Measurements from ENCODE around the gene MGLL.

The MGLL gene

GRCh38 chr3:127834771-127835170 lies 12.5 kb upstream of the MGLL start:
- no peak for DNase-seq

DNA sequence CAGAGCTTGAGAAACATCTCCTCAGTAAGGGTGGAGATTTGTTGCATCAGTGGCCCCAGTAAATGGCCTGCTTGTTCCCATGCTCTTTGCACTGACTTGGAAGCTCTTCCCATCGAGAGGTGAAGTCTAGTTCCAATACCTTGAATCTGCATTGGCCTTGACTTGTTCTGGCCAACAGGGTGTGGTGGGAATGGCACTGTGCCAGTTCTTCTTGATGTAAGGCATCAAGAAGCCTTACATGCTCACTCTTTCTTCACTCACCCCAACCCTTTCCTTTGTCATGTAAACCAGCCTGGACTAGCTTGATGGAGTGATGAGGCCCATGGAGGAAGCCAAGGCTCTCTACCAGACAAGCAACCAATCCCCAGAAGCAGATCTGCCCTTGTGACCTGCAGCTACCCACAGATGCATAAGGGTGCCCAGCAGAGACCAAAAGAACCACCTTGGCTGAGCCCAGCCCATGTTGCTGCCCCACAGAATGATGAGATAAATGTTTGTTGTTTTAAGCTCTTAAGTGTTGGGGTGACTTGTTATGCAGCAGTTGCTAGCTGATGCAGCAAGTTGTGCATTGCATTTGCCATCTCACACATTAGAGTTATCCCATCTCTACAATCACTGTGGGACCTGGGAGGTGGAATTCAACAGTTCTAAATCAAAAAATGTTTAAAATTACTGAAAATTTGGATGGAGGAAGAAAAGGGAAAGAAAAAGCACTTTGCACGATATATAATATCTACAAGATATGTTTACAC lies 11.1 kb upstream of the MGLL start:
- DNase-seq: no peak

DNA sequence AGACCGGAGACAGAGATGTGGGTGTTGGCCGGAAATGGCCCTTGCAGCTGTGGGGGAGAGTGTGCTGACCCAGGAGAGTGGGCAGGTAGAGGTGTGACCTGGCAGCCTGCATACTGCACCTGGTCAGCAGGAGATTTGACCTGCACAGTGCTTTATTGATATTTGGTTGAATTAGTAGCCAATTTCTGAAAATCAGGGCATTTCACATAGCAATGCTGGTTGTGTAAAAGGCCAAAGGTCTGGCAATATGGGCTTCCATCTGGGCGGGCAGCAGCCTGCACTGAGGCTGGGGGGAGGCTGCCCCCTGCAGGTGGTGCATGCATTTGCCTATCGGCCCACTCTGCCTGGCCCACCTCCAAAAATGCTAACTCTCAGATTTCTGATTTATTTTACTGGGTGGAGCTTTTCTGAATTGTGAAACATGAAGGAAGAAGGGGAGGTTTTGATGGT lies 9.4 kb upstream of the MGLL start:
- peak; percentile 5 to 33 for DNase-seq

DNA sequence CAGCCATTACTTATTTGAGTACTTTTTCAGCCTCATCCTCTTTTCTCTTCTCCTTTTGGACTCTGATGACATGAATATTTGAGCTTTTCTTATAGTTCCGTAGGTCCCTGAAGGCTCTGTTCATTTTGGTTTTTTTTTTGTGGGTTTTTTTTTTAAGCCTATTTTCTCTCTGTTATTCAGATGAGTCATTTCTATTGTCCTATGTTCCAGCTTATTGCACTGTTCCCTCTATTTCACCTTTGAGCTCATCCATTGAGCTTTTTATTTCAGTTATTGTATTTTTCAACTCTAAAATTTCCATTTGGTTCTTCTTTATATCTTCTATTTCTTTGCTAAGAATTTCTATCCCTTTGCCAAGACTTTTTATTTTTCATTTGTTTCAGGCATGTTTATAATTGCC lies 7.2 kb upstream of the MGLL start:
- no peak for DNase-seq

GRCh38 chr3:127827808-127828207 lies 5.5 kb upstream of the MGLL start:
- DNase-seq: no peak

- no peak for DNase-seq
Measured at GRCh38 chr3:127825756-127826155, 3.4 kb upstream of the MGLL start.

GRCh38 chr3:127824151-127824825 lies 2.0 kb upstream of the MGLL start:
- no peak for DNase-seq

DNA sequence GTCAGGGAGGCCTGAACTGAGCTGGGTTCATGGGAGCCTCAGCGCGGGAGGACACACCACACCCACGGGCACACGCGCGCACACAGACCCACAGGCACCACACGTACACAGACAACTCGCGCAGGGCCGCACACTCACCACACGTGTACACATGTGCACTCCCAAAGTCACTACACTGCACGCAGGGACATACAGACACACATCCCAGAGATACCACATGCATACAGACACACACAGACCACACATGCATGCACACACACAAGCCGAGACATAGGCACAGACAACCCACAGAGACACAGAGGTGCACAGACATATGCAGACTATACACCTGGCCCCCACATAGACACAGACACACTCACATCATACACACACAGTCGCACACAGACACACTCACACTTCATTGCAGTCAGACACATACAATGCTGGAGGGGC lies 1.1 kb upstream of the MGLL start:
- no peak for DNase-seq

DNA sequence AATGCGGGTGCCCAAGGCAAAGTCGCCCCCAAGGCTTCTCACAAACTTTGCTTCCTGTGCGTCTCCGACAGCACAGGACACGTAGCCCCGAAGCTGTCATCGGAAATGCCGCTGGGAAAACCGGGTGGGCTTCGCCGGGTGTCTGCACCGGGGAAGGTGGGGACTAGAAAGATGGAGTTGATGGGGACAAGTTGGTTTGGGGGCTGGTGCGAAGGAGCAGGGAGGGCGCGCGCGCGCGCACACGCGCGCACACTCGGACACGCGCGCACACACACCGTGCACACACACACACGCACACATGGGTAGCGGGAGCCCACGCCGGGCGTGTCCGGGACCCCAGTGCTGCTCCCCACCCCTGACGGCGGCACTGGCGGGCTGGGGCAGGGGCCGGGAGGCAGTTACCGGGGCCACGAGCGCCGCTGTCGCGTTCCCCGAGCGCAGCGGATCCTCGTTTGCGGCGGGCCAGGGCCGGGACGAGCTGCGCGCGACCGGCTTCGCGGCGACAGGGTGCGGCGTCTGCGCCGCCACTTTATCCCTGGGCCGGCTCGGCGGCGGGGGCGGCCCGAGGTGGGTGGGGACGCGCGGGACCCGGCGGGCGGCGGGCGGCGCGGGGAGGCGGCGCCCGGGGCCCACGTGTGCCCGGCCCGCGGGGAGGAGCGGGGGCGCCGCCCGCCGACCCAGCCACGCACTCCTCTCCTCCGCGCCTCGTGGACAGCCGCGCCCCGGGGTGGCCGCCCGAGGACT lies 539 bp upstream of the MGLL start:
- peak in 1 of 2 donors; percentile 24 for DNase-seq

DNA sequence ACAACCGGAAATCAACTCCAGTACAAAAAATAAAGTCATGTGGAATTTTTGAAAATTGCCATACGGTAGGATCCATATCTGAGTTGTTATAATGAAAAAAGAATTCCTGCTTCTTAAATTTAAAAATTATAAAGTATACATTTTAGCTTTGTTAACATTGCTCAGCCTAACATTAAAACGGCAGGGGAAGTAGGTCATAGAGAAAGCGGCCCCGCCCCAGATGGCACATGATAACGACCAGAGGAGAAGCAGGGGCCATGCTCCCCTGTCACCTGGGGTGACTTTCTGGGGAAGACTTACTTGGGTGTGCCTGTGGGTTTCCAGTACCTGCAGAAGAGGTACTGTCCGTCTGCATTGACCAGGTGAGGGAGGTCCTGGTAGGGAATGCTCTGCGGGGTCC lies 921 bp downstream of the MGLL start:
- DNase-seq: peak in 1 of 2 donors; percentile 23

DNA sequence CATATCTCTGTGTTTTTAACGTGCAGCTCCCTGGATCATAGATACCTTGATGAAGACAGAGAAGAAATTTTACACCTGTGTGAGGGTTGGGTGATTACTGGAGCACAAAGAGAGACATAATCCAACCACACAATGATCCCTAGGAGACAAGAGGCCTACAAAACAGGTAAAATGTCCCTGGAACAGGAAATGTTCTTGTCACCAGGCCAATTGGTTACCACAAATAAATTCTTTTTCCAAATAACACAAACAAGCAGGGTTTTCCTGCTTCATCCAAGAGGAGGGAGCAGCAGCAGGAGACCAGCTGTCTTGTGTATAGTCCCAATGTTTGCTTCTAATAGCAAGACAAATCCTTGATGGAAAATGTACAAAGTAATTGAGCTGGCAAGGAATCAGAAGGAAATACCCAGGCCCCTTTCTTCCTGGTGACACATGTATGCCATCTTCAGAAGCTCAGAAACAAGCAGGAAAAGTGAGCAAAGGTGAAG lies 1.4 kb downstream of the MGLL start:
- no peak for DNase-seq

GRCh38 chr3:127820221-127820825 lies 2.0 kb downstream of the MGLL start:
- DNase-seq: no peak

- DNase-seq: no peak
Measured at GRCh38 chr3:127819656-127820055, 2.7 kb downstream of the MGLL start.

DNA sequence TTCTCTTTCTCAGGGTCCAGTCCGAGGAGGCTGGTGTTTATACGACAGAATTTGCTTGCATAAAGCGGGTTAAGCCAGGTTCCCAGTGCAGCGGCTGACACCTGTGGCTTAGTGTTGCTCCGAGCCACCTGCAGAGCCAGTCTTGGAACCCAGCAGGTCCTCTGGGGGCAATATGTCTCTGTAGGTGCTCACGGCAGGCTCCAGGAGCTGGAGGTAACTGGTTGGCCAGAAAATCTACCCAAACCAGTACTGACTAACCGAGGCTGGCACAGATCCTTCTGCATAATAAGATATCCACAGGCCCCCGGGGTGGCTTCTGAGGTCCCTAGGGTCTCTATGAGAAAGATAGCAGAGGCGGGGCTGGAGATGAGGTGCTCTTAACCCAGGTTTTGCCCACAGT lies 3.2 kb downstream of the MGLL start:
- no peak for DNase-seq

DNA sequence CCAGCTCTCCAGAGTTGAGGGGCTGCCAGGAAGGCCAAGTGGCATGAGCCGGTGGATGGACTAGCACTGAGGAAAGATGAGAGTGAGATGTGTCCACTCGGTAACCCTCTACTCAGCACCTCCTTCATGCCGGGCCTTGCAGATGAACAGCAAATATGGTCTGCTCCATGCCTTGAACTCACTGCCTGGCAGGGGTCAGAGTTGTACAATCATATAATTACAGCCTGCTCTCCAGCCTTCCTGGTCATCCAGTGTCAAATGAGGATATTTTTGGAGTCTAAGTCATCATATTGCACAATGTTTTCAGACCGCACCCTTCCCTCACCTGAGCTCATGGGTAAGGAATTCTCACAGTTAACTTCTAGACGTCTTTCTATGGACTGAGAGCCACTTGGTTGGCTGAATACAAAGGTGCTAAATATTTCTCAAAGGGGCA lies 4.9 kb downstream of the MGLL start:
- DNase-seq: no peak

GRCh38 chr3:127816783-127817405 lies 5.4 kb downstream of the MGLL start:
- no peak for DNase-seq

DNA sequence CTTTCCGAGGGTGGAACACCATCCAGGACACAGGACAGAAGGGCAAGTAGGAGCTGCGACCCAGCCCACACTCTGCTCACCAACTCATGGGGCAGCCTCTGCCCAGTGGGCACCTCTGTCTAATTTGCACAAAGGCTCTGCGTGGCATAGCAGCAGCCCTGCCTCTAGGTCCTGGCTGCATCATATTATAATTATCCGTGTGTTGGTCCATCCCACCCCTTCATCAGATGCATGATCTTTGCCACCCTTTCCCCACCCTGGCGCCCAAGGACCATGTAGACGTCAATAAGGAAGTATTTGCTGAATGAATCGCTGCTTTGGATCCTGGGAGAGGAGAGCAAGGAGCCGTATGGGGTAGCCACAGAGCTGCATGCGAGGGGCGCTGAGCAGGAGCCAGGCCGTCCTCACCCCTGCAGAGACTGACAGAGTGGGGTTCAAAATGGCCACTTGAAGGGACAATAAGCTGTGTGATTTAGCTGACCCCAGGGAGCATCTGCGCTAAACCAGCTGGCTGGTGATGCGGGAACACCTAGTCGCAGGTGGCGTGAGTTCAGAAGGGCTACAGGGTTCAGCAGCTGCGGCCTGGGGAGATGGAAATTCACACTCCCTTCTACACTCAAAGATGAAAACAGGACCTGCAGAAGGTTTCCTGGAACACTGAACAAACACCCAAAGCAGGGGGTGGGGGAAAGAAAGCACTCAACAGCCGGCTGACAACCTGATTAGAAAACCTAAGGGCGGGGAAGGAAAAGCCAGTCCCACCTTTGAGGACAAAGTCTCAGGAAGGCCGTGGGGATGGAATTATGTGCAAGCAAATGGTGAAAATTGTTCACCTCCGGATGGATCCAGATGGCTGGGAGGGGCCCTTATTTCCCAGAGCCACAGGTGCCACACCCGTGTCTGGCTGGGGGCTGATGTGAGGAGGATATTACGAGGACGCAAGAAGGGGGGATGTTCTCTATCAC lies 6.4 kb downstream of the MGLL start:
- DNase-seq: no peak

GRCh38 chr3:127815001-127815400 lies 7.3 kb downstream of the MGLL start:
- no peak for DNase-seq

DNA sequence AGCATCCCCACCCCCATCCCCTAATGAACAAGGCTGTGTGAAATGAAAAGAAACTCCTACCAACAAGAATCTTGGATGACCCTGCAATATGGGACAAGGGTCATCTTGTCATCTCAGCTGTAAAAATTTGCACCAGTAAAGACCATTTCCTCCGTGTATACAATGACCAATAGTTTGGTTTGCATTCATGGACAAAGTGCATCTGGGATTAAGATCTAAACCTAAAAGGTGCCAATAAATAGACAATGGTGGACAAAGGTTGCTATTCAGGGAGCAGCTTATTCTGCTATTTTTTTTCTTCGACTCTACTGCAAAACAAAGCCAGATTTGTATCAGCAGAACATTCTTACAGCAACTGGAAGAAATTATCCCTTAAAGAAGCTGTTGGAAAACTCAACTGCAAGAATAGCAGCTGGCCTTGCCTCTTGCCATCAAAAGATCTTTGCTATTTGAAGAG lies 8.0 kb downstream of the MGLL start:
- DNase-seq: no peak

DNA sequence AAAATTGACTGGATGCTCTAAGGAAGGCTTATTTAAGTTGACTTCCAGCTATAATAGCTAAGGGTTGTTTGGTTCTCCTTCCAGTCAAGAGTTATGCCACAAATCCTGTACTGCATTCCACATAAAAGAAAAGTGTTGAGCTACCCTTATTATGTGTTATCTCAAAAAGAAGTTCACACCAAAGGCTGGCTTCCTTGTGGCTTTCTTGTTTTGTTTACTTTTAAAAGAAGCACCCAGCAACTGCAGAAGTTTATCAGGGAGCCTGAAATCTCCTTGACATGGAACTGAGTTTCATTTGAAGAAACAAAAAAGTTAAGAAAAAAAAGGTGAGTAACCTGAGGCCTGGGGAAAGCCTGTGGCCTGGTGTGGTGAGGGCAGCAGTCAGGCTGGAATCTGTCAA lies 10.2 kb downstream of the MGLL start:
- no peak for DNase-seq

DNA sequence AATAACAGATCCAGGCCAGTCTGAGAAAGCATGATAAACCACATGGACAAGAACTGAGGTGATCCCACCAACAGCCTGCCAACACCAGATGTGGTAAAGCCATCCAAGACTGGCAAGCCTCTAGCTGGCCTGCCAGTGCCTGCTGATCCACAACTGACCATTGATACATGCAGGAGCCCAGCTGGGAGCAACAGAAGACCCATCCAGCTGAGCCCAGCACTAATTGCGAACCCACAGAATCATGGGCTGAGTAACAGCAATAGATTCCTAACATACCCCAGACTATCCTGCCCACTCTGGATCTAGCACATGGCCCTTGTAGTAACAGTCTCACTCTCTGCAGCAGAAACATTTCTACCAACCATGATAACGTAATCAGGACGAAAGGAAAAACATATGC lies 10.6 kb downstream of the MGLL start:
- DNase-seq: no peak
